WTC11 (cell line): ENCODE measurements around the gene TMEM143. TPM values are rescaled to one million over a fixed set of nuclear protein-coding genes. Genes with fewer than 3 reads are reported as not detected.

Experiments
- ATAC-seq: fragments of 200-7000 bp; cut with Tn5 transposase; 2 replicates; pipeline ENCODE4 v1.10.0; 2021; ENCODE audit warnings: mild to moderate bottlenecking, moderate library complexity
- CTCF ChIA-PET: fragments of 300-600 bp; sonication (Branson Sonifier 250); formaldehyde crosslinking; loops from one replicate; lab custom pipeline; 2021; ENCODE audit warnings: antibody characterized with exemption; lab: Charles Lee
- POLR2A ChIA-PET: fragments of 350-600 bp; sonication (Branson Sonifier 250); formaldehyde crosslinking; loops from one replicate; lab custom pipeline; 2021; ENCODE audit warnings: antibody characterized with exemption; lab: Charles Lee
- DNase-seq: peaks from one replicate; pipeline ENCODE4 v3.0.0; 2021; ENCODE audit warnings: low spot score
- H3K27ac Mint-ChIP-seq: 2 replicates; pipeline ENCODE4 v1.8.0; 2021; ENCODE audit warnings: mixed read lengths
- H3K27me3 Mint-ChIP-seq: 2 replicates; pipeline ENCODE4 v1.8.0; 2021; ENCODE audit warnings: low read depth, mild to moderate bottlenecking, moderate library complexity, mixed read lengths
- H3K36me3 Mint-ChIP-seq: 2 replicates; pipeline ENCODE4 v1.8.0; 2021; ENCODE audit warnings: mixed read lengths
- H3K4me1 Mint-ChIP-seq: 2 replicates; pipeline ENCODE4 v1.8.0; 2022; ENCODE audit warnings: mixed read lengths
- H3K4me3 Mint-ChIP-seq: 2 replicates; pipeline ENCODE4 v1.8.0; 2021; ENCODE audit warnings: mild to moderate bottlenecking, moderate library complexity, mixed read lengths
- H3K9me3 Mint-ChIP-seq: 2 replicates; pipeline ENCODE4 v1.8.0; 2021; ENCODE audit warnings: mixed read lengths
- EMX1 ChIP-seq: fragments of 250-450 bp; sonication (Bioruptor Pico); IDR thresholded peaks from 2 replicates; pipeline ENCODE4 v1.8.0; 2021; ENCODE audit warnings: mild to moderate bottlenecking
- ESRRA ChIP-seq: sonication (generic); formaldehyde crosslinking; IDR thresholded peaks from 2 replicates; pipeline ENCODE4 v1.8.1; 2022; ENCODE audit warnings: mild to moderate bottlenecking, missing genetic modification reagents, borderline replicate concordance
- FOXK1 ChIP-seq: sonication (generic); formaldehyde crosslinking; IDR thresholded peaks from 2 replicates; pipeline ENCODE4 v1.8.0; 2022; ENCODE audit warnings: mild to moderate bottlenecking, moderate library complexity, missing genetic modification reagents
- FOXP1 ChIP-seq: sonication (generic); formaldehyde crosslinking; IDR thresholded peaks from 2 replicates; pipeline ENCODE4 v1.8.0; 2022; ENCODE audit warnings: missing genetic modification reagents, mild to moderate bottlenecking, moderate library complexity, borderline replicate concordance
- GABPB1 ChIP-seq: sonication (generic); formaldehyde crosslinking; IDR thresholded peaks from 2 replicates; pipeline ENCODE4 v1.8.1; 2023; ENCODE audit warnings: mild to moderate bottlenecking, missing genetic modification reagents
- GTF2I ChIP-seq: fragments of 250-450 bp; sonication (Bioruptor Pico); conservative IDR thresholded peaks from 2 replicates; pipeline ENCODE4 v1.4.0; 2021; ENCODE audit warnings: mild to moderate bottlenecking
- NFATC4 ChIP-seq: fragments of 250-450 bp; sonication (Bioruptor Pico); IDR thresholded peaks from 2 replicates; pipeline ENCODE4 v1.9.0; 2021; ENCODE audit warnings: mild to moderate bottlenecking
- NFE2L1 ChIP-seq: sonication (generic); formaldehyde crosslinking; IDR thresholded peaks from 2 replicates; pipeline ENCODE4 v1.8.1; 2023; ENCODE audit warnings: missing genetic modification reagents
- PRRX2 ChIP-seq: fragments of 250-450 bp; sonication (Bioruptor Pico); IDR thresholded peaks from 2 replicates; pipeline ENCODE4 v1.8.0; 2021; ENCODE audit warnings: mild to moderate bottlenecking
- RELA ChIP-seq: sonication (generic); formaldehyde crosslinking; IDR thresholded peaks from 2 replicates; pipeline ENCODE4 v1.8.1; 2022; ENCODE audit warnings: missing genetic modification reagents, mild to moderate bottlenecking, borderline replicate concordance
- SOX15 ChIP-seq: fragments of 250-450 bp; sonication (Bioruptor Pico); IDR thresholded peaks from 2 replicates; pipeline ENCODE4 v1.9.0; 2021; ENCODE audit warnings: mild to moderate bottlenecking
- TCF7 ChIP-seq: sonication (generic); formaldehyde crosslinking; IDR thresholded peaks from 2 replicates; pipeline ENCODE4 v1.8.0; 2022; ENCODE audit warnings: mild to moderate bottlenecking, low read depth, missing genetic modification reagents, moderate library complexity
- TEAD1 ChIP-seq: sonication (generic); formaldehyde crosslinking; IDR thresholded peaks from 2 replicates; pipeline ENCODE4 v1.8.0; 2022; ENCODE audit warnings: mild to moderate bottlenecking, missing genetic modification reagents
- TP53 ChIP-seq: sonication (generic); formaldehyde crosslinking; IDR thresholded peaks from 2 replicates; pipeline ENCODE4 v1.8.1; 2023; ENCODE audit warnings: mild to moderate bottlenecking, missing genetic modification reagents
- ZBTB21 ChIP-seq: sonication (generic); formaldehyde crosslinking; IDR thresholded peaks from 2 replicates; pipeline ENCODE4 v1.8.1; 2023; ENCODE audit warnings: mild to moderate bottlenecking, missing genetic modification reagents, borderline replicate concordance
- ZNF121 ChIP-seq: sonication (generic); formaldehyde crosslinking; IDR thresholded peaks from 2 replicates; pipeline ENCODE4 v1.8.0; 2023; ENCODE audit warnings: missing genetic modification reagents
- total RNA-seq: library from RNA; stranded (reverse); gene quantifications from 3 replicates; pipeline ENCODE4 v1.2.3, GENCODE V29; 2021
- TF ChIP-seq, protein P1 (sequence below): sonication (generic); formaldehyde crosslinking; IDR thresholded peaks from 2 replicates; pipeline ENCODE4 v1.8.1; 2023; ENCODE audit warnings: mild to moderate bottlenecking, missing genetic modification reagents, moderate library complexity
- TF ChIP-seq, protein P2 (sequence below): sonication (generic); formaldehyde crosslinking; IDR thresholded peaks from 2 replicates; pipeline ENCODE4 v1.8.1; 2023; ENCODE audit warnings: mild to moderate bottlenecking, missing genetic modification reagents, moderate library complexity
- TF ChIP-seq, protein P3 (sequence below): sonication (generic); formaldehyde crosslinking; IDR thresholded peaks from 2 replicates; pipeline ENCODE4 v1.8.0; 2022; ENCODE audit warnings: missing genetic modification reagents
- TF ChIP-seq, protein P4 (sequence below): fragments of 250-450 bp; sonication (Bioruptor Pico); conservative IDR thresholded peaks from 2 replicates; pipeline ENCODE4 v1.9.0; 2021; ENCODE audit warnings: mild to moderate bottlenecking
- TF ChIP-seq, protein P5 (sequence below): sonication (generic); formaldehyde crosslinking; IDR thresholded peaks from 2 replicates; pipeline ENCODE4 v1.8.1; 2022; ENCODE audit warnings: low read depth, missing genetic modification reagents, borderline replicate concordance
- TF ChIP-seq, protein P6 (sequence below): fragments of 250-450 bp; sonication (Bioruptor Pico); IDR thresholded peaks from 2 replicates; pipeline ENCODE4 v1.9.0; 2021; ENCODE audit warnings: mild to moderate bottlenecking

The TMEM143 gene
- total RNA-seq, 1 experiment from 2014 or later, result 20.2 TPM

DNA sequence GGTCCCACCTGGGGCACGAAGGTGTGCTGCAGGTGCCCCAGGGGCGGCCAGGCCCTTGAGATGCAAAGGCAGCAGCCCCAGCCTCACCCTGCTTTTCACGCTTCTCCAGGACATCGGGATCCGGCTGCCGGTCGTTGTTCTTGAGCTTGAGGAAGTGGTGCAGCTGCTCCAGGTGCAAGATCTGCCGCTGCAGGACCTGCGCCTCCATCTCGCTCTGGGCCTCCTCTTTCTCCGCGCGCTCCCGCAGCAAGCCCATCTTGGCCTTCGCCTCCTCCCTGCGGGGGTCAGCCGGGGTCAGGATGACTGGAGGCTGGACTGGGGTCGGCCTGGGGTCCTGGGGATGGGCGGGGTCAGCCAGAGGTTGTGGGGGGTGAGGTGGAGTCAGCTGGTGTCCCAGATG is 59.9 kb downstream of the TMEM143 start (continued):
- TF ChIP-seq, protein P1, sequence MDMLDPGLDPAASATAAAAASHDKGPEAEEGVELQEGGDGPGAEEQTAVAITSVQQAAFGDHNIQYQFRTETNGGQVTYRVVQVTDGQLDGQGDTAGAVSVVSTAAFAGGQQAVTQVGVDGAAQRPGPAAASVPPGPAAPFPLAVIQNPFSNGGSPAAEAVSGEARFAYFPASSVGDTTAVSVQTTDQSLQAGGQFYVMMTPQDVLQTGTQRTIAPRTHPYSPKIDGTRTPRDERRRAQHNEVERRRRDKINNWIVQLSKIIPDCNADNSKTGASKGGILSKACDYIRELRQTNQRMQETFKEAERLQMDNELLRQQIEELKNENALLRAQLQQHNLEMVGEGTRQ (CRISPR knock-in tag), result no peak
- TF ChIP-seq TEAD1 (CRISPR knock-in tag) (no peak), ZNF121 (CRISPR knock-in tag) (no peak), FOXK1 (CRISPR knock-in tag) (no peak), FOXP1 (CRISPR knock-in tag) (no peak)

DNA sequence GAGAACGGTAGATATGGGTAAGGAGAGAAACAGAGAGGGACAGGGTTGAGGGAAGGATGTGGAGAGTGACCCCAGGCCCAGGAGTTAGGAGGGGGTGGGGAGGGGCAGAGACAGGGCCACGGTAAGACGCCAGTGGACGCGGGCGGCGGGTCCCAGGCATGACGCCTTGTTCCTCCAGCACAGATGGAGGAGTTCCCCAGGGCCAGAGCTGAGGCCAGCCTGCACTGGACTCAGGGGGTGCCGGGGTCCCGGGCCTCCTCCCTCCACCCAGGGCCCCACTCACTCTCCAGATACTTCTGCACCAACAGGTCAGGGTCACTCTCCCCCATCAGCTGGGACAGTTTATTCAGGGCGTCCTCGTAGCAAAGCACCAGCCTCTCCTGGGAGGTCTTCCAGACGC is 60.4 kb downstream of the TMEM143 start:
- ATAC-seq, result no peak
- Mint-ChIP-seq H3K4me1 (no peaks in the 10 kb centered on the region), H3K4me3 (no peak overlapping the region), H3K27me3 (no peaks in the 10 kb centered on the region), H3K27ac (no peak overlapping the region), H3K9me3 (no peaks in the 10 kb centered on the region)
- DNase-seq, result no peak
- ChIA-PET POLR2A (no interaction called here), CTCF (interaction anchor here (3.4 kb wide), 1 partner anchor 11 kb away, joined by 18 read pairs; no protein-coding TSS in a partner anchor)
- TF ChIP-seq ZBTB21 (CRISPR knock-in tag), result no peak
- TF ChIP-seq, all 79 proteins: peak for 0
- H3K36me3 Mint-ChIP-seq, result no peaks in the 10 kb centered on the region

DNA sequence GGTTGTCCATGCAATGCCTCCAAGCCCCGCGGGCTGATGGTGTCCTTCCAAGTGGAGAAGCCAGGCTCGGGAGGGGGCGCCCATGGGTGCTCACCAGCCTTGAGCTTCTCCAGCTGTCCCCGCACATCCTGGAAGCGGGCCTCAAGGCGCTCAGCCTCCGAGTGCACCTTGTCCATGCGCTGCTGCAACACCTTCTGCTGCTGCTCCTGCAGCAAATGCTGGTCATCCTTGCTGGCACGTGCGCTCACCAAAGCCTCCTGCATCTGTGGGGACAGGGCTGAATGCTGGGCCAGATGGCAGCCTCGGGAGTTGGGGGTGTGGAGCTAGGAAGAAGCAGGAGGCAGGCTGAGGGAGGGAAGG is 61.2 kb downstream of the TMEM143 start:
- Mint-ChIP-seq H3K4me3 (no peak overlapping the region), H3K27ac (no peak overlapping the region), H3K27me3 (no peaks in the 10 kb centered on the region), H3K4me1 (no peaks in the 10 kb centered on the region), H3K9me3 (no peaks in the 10 kb centered on the region), H3K36me3 (no peaks in the 10 kb centered on the region)
- POLR2A ChIA-PET, result no interaction called here
- ATAC-seq (no peak), DNase-seq (no peak)
- no peak for TF ChIP-seq NFATC4 (CRISPR knock-in tag)
- no peak for TF ChIP-seq TP53 (CRISPR knock-in tag)
- TF ChIP-seq, protein P2, sequence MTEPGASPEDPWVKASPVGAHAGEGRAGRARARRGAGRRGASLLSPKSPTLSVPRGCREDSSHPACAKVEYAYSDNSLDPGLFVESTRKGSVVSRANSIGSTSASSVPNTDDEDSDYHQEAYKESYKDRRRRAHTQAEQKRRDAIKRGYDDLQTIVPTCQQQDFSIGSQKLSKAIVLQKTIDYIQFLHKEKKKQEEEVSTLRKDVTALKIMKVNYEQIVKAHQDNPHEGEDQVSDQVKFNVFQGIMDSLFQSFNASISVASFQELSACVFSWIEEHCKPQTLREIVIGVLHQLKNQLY, result no peak
- no peak for TF ChIP-seq PRRX2 (CRISPR knock-in tag)
- TF ChIP-seq, protein P3, sequence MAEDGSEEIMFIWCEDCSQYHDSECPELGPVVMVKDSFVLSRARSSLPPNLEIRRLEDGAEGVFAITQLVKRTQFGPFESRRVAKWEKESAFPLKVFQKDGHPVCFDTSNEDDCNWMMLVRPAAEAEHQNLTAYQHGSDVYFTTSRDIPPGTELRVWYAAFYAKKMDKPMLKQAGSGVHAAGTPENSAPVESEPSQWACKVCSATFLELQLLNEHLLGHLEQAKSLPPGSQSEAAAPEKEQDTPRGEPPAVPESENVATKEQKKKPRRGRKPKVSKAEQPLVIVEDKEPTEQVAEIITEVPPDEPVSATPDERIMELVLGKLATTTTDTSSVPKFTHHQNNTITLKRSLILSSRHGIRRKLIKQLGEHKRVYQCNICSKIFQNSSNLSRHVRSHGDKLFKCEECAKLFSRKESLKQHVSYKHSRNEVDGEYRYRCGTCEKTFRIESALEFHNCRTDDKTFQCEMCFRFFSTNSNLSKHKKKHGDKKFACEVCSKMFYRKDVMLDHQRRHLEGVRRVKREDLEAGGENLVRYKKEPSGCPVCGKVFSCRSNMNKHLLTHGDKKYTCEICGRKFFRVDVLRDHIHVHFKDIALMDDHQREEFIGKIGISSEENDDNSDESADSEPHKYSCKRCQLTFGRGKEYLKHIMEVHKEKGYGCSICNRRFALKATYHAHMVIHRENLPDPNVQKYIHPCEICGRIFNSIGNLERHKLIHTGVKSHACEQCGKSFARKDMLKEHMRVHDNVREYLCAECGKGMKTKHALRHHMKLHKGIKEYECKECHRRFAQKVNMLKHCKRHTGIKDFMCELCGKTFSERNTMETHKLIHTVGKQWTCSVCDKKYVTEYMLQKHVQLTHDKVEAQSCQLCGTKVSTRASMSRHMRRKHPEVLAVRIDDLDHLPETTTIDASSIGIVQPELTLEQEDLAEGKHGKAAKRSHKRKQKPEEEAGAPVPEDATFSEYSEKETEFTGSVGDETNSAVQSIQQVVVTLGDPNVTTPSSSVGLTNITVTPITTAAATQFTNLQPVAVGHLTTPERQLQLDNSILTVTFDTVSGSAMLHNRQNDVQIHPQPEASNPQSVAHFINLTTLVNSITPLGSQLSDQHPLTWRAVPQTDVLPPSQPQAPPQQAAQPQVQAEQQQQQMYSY (CRISPR knock-in tag), result no peak
- CTCF ChIA-PET, result interaction anchor here (1.0 kb wide), 1 partner anchor 13 kb away, joined by 3 read pairs; no protein-coding TSS in a partner anchor

DNA sequence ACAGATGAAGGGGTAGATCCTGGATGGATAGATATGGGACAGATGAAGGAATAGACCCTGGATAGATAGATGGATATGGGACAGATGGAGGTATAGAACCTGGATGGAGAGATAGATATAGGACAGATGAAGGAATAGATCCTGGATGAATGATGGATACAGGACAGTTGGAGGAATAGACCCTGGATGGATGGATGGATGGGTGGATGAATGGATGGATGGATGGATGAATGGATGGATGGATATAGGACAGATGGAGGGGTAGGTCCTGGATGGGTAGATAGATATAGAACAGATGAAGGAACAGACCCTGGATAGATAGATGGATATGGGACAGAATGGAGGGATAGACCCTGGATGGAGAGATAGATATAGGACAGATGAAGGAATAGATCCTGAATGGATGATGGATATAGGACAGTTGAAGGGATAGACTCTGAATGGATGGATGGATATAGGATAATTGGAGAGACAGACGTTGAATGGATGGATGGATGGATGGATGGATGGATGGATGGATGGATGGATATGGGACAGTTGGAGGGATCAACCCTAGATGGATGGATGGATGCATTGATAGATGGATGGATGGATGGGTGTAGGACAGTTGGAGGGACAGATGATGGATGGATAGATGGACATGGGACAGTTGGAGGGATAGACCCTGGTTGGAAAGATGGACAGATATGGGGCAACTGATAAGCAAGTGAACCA is 61.7 kb downstream of the TMEM143 start:
- no peak for DNase-seq
- Mint-ChIP-seq H3K27ac (no peak overlapping the region), H3K4me3 (no peak overlapping the region)
- no peak for TF ChIP-seq EMX1 (CRISPR knock-in tag)
- TF ChIP-seq, protein P4, sequence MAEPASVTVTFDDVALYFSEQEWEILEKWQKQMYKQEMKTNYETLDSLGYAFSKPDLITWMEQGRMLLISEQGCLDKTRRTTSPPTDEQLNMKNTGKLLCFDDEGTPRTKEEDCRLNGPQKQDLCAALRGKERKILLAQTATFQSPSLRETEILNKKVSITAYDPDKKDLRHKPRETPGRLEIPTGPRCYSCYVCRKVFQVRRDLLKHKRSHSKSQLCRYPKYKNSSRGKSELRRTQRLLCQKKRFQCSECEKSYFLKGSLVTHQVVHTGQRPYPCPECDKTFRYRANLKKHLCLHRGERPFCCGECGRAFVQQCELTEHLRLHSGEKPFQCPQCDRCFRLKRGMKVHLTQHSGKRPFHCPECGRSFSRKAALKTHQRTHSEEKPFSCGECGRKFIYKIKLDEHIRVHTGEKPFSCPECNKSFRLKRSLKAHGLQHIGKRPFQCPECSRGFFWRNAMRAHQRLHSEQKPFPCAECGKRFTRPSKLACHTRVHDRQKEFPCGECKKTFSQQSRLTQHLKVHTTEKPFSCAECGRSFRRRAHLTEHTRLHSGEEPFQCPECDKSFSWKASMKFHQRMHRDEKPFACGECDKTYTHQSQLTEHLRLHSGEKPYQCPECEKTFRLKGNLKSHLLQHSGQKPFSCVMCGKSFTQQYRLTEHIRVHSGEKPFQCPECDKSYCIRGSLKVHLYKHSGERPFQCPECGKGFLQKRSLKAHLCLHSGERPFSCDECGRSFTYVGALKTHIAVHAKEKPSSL (CRISPR knock-in tag), result no peak
- TF ChIP-seq GTF2I (CRISPR knock-in tag), result no peak
- no peak for TF ChIP-seq TP53 (CRISPR knock-in tag)
- TF ChIP-seq, protein P5, sequence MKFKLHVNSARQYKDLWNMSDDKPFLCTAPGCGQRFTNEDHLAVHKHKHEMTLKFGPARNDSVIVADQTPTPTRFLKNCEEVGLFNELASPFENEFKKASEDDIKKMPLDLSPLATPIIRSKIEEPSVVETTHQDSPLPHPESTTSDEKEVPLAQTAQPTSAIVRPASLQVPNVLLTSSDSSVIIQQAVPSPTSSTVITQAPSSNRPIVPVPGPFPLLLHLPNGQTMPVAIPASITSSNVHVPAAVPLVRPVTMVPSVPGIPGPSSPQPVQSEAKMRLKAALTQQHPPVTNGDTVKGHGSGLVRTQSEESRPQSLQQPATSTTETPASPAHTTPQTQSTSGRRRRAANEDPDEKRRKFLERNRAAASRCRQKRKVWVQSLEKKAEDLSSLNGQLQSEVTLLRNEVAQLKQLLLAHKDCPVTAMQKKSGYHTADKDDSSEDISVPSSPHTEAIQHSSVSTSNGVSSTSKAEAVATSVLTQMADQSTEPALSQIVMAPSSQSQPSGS, result no peak
- TF ChIP-seq SOX15 (CRISPR knock-in tag), result no peak
- TF ChIP-seq RELA (CRISPR knock-in tag), result no peak
- TF ChIP-seq, protein P6, sequence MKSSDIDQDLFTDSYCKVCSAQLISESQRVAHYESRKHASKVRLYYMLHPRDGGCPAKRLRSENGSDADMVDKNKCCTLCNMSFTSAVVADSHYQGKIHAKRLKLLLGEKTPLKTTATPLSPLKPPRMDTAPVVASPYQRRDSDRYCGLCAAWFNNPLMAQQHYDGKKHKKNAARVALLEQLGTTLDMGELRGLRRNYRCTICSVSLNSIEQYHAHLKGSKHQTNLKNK (CRISPR knock-in tag), result no peak
- no peak for TF ChIP-seq GABPB1 (CRISPR knock-in tag)
- TF ChIP-seq TCF7, result no peak
- TF ChIP-seq ESRRA (CRISPR knock-in tag), result no peak
- no peak for TF ChIP-seq NFE2L1 (CRISPR knock-in tag)
- TF ChIP-seq ZBTB21 (CRISPR knock-in tag), result no peak
- TF ChIP-seq, all 79 proteins: peak for 0
- Mint-ChIP-seq H3K36me3 (no peaks in the 10 kb centered on the region), H3K9me3 (no peaks in the 10 kb centered on the region), H3K4me1 (no peaks in the 10 kb centered on the region), H3K27me3 (no peaks in the 10 kb centered on the region)
- ChIA-PET CTCF (interaction anchor here (1.0 kb wide), 1 partner anchor 12 kb away, joined by 3 read pairs; no protein-coding TSS in a partner anchor), POLR2A (no interaction called here)
- ATAC-seq, result no peak
